HepG2 (cell line): ENCODE measurements around the gene AGR3. TPM values are rescaled to one million over a fixed set of nuclear protein-coding genes. Genes with fewer than 3 reads are reported as not detected.

ENCODE experiments used
- FOXJ3 ChIP-seq: sonication (generic); formaldehyde crosslinking; IDR thresholded peaks from 2 replicates; pipeline ENCODE4 v1.4.0; 2020; ENCODE audit warnings: missing genetic modification reagents, mild to moderate bottlenecking, borderline replicate concordance
- MTA3 ChIP-seq: sonication (generic); formaldehyde crosslinking; IDR thresholded peaks from 2 replicates; pipeline ENCODE4 v1.4.0; 2020; ENCODE audit warnings: missing genetic modification reagents
- NCOR1 ChIP-seq: fragments of 200-600 bp; sonication (generic); IDR thresholded peaks from 2 replicates; pipeline ENCODE4 v1.7.0; 2017; ENCODE audit warnings: antibody characterized with exemption, low read length, borderline replicate concordance
- REL ChIP-seq: sonication (generic); formaldehyde crosslinking; conservative IDR thresholded peaks from 2 replicates; pipeline ENCODE4 v1.8.0; 2022; ENCODE audit warnings: mild to moderate bottlenecking, missing genetic modification reagents, moderate library complexity
- TEAD3 ChIP-seq: optimal IDR thresholded peaks from 2 replicates; pipeline ENCODE3; 2016; ENCODE audit warnings: borderline replicate concordance
- polyA plus RNA-seq, 8 experiments: library from polyadenylated mRNA; depleted of rRNA in 3 of 8; stranded (reverse) in 7 of 8; unstranded in 1 of 8; fragments of >200 nt; fragmentation: Illumina TruSeq in 4 of 8; extraction: Trizol in 4 of 8; gene quantifications; 2 replicates each; pipeline versions ENCODE4 v1.2.1 to v1.2.3, GENCODE V29; 2011 to 2016; ENCODE audit warnings: low read depth in 4 of 8, missing spikeins in 1 of 8, mixed read lengths in 1 of 8; ENCODE audit not compliant: insufficient read depth in 1 of 8
- total RNA-seq, 5 experiments: library from RNA; depleted of rRNA; stranded (reverse); fragments of >200 nt; fragmentation: Illumina TruSeq; extraction: Trizol; gene quantifications; 2 replicates each; pipeline ENCODE4 v1.2.3, GENCODE V29; 2016; ENCODE audit warnings: low read depth in 1 of 5
- TF ChIP-seq, protein P1 (sequence below), 2 experiments: fragments of 450-650 bp in 1 of 2; sonication (generic) in 1 of 2; formaldehyde crosslinking in 1 of 2; IDR thresholded peaks; 2 replicates each; pipeline versions ENCODE4 v1.6.1 to v1.8.0; 2016 to 2022; ENCODE audit warnings: antibody characterized with exemption in 1 of 2, mild to moderate bottlenecking in 1 of 2, missing genetic modification reagents in 1 of 2
- TF ChIP-seq, protein P2 (sequence below): sonication (generic); formaldehyde crosslinking; IDR thresholded peaks from 2 replicates; pipeline ENCODE4 v1.9.0; 2021; ENCODE audit warnings: missing genetic modification reagents, borderline replicate concordance
- TF ChIP-seq, protein P3 (sequence below): sonication (generic); formaldehyde crosslinking; IDR thresholded peaks from 2 replicates; pipeline ENCODE4 v1.4.0; 2020; ENCODE audit warnings: missing genetic modification reagents, borderline replicate concordance
- TF ChIP-seq, protein P4 (sequence below): sonication (generic); formaldehyde crosslinking; IDR thresholded peaks from 2 replicates; pipeline ENCODE4 v1.5.1; 2020; ENCODE audit warnings: missing genetic modification reagents, mild to moderate bottlenecking, borderline replicate concordance
- TF ChIP-seq, protein P5 (sequence below): sonication (generic); formaldehyde crosslinking; conservative IDR thresholded peaks from 2 replicates; pipeline ENCODE4 v1.8.1; 2023; ENCODE audit warnings: missing genetic modification reagents

Gene AGR3
- total and polyA plus RNA-seq, 2 of the 13 experiments (the other 11 are each of a cell fraction or from before 2014, with no cell fraction given) = not detected

DNA sequence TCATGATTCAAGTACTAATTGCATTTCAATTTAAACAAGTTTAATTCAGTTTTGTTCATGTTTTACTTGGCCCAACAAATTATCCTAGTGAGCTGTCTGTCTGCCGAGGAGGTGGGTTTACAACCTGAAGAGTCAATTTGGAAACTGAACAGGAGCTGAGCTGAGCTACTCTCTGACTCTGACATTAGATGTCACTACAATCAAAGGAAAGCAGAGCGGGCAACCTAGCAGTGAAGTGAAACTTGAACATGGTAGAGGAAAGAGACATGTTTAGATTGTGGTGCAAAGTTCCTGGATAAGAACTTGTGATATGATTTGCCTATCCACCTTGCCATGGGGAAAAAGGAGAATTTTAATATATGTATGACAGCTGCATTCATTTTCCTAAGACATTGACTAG is 9.6 kb upstream of the AGR3 start (continued):
- TF ChIP-seq, protein P1, sequence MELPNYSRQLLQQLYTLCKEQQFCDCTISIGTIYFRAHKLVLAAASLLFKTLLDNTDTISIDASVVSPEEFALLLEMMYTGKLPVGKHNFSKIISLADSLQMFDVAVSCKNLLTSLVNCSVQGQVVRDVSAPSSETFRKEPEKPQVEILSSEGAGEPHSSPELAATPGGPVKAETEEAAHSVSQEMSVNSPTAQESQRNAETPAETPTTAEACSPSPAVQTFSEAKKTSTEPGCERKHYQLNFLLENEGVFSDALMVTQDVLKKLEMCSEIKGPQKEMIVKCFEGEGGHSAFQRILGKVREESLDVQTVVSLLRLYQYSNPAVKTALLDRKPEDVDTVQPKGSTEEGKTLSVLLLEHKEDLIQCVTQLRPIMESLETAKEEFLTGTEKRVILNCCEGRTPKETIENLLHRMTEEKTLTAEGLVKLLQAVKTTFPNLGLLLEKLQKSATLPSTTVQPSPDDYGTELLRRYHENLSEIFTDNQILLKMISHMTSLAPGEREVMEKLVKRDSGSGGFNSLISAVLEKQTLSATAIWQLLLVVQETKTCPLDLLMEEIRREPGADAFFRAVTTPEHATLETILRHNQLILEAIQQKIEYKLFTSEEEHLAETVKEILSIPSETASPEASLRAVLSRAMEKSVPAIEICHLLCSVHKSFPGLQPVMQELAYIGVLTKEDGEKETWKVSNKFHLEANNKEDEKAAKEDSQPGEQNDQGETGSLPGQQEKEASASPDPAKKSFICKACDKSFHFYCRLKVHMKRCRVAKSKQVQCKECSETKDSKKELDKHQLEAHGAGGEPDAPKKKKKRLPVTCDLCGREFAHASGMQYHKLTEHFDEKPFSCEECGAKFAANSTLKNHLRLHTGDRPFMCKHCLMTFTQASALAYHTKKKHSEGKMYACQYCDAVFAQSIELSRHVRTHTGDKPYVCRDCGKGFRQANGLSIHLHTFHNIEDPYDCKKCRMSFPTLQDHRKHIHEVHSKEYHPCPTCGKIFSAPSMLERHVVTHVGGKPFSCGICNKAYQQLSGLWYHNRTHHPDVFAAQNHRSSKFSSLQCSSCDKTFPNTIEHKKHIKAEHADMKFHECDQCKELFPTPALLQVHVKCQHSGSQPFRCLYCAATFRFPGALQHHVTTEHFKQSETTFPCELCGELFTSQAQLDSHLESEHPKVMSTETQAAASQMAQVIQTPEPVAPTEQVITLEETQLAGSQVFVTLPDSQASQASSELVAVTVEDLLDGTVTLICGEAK (IDR thresholded peaks at IDR 0.05) = no peak
- TF ChIP-seq, protein P1 (CRISPR knock-in tag; IDR thresholded peaks at IDR 0.05) = no peak
- 0 out of 2 replicates have a peak, but pooled peaks have one; percentile 16 for TF ChIP-seq FOXJ3
- TF ChIP-seq, protein P2, sequence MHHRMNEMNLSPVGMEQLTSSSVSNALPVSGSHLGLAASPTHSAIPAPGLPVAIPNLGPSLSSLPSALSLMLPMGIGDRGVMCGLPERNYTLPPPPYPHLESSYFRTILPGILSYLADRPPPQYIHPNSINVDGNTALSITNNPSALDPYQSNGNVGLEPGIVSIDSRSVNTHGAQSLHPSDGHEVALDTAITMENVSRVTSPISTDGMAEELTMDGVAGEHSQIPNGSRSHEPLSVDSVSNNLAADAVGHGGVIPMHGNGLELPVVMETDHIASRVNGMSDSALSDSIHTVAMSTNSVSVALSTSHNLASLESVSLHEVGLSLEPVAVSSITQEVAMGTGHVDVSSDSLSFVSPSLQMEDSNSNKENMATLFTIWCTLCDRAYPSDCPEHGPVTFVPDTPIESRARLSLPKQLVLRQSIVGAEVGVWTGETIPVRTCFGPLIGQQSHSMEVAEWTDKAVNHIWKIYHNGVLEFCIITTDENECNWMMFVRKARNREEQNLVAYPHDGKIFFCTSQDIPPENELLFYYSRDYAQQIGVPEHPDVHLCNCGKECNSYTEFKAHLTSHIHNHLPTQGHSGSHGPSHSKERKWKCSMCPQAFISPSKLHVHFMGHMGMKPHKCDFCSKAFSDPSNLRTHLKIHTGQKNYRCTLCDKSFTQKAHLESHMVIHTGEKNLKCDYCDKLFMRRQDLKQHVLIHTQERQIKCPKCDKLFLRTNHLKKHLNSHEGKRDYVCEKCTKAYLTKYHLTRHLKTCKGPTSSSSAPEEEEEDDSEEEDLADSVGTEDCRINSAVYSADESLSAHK = no peak
- TF ChIP-seq, protein P3, sequence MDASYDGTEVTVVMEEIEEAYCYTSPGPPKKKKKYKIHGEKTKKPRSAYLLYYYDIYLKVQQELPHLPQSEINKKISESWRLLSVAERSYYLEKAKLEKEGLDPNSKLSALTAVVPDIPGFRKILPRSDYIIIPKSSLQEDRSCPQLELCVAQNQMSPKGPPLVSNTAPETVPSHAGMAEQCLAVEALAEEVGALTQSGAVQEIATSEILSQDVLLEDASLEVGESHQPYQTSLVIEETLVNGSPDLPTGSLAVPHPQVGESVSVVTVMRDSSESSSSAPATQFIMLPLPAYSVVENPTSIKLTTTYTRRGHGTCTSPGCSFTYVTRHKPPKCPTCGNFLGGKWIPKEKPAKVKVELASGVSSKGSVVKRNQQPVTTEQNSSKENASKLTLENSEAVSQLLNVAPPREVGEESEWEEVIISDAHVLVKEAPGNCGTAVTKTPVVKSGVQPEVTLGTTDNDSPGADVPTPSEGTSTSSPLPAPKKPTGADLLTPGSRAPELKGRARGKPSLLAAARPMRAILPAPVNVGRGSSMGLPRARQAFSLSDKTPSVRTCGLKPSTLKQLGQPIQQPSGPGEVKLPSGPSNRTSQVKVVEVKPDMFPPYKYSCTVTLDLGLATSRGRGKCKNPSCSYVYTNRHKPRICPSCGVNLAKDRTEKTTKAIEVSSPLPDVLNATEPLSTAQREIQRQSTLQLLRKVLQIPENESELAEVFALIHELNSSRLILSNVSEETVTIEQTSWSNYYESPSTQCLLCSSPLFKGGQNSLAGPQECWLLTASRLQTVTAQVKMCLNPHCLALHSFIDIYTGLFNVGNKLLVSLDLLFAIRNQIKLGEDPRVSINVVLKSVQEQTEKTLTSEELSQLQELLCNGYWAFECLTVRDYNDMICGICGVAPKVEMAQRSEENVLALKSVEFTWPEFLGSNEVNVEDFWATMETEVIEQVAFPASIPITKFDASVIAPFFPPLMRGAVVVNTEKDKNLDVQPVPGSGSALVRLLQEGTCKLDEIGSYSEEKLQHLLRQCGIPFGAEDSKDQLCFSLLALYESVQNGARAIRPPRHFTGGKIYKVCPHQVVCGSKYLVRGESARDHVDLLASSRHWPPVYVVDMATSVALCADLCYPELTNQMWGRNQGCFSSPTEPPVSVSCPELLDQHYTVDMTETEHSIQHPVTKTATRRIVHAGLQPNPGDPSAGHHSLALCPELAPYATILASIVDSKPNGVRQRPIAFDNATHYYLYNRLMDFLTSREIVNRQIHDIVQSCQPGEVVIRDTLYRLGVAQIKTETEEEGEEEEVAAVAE = no peak
- TF ChIP-seq REL (CRISPR knock-in tag) = no peak
- TF ChIP-seq NCOR1 = no peak
- TF ChIP-seq, protein P4, sequence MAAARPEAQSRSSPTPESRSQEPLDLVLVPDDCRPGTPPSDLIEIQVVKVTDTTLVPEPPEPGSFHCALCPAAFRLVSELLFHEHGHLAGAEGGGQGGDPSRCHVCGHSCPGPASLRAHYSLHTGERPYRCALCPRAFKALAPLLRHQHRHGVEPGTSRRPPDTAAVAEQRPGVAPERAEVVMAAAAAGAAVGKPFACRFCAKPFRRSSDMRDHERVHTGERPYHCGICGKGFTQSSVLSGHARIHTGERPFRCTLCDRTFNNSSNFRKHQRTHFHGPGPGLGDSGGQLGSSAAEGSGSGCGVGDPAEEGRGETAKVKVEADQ (CRISPR knock-in tag) = no peak
- TF ChIP-seq, protein P5, sequence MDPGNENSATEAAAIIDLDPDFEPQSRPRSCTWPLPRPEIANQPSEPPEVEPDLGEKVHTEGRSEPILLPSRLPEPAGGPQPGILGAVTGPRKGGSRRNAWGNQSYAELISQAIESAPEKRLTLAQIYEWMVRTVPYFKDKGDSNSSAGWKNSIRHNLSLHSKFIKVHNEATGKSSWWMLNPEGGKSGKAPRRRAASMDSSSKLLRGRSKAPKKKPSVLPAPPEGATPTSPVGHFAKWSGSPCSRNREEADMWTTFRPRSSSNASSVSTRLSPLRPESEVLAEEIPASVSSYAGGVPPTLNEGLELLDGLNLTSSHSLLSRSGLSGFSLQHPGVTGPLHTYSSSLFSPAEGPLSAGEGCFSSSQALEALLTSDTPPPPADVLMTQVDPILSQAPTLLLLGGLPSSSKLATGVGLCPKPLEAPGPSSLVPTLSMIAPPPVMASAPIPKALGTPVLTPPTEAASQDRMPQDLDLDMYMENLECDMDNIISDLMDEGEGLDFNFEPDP (CRISPR knock-in tag) = no peak
- no peak for TF ChIP-seq MTA3 (CRISPR knock-in tag)
- no peak for TF ChIP-seq TEAD3 (CRISPR knock-in tag)
